ENCODE measurements around the gene PAK4. TPM values are rescaled to one million over a fixed set of nuclear protein-coding genes. Genes with fewer than 3 reads are reported as not detected.
A peak's percentile ranks its signal among the peaks of the same experiment; 100 is the strongest.

The PAK4 gene
- total RNA-seq, 4 donors from 2014 or later: 6.1 to 16.3 (median 7.5) TPM

- no peak for ATAC-seq
- Histone ChIP-seq H3K4me3 (no peak overlapping the region), H3K9me3 (no peaks in the 10 kb centered on the region), H3K27ac (peak overlapping the region; percentile 67 to 92 (median 88)), H3K36me3 (no peaks in the 10 kb centered on the region), H3K4me1 (peaks cover 8 to 63% (median 20%) of the 10 kb centered on the region in 3 donors), H3K27me3 (no peaks in the 10 kb centered on the region)
- WGBS, 2 donors (ENCODE audit: low coverage in 1 of 2): 91 to 100% methylated on average over 1 of the region's 1 CpG
- TF ChIP-seq POLR2A (IDR thresholded peaks at IDR 0.05) (no peak), CTCF (IDR thresholded peaks at IDR 0.05) (no peak), EP300 (IDR thresholded peaks at IDR 0.05) (no peak), POLR2AphosphoS5 (IDR thresholded peaks at IDR 0.05) (no peak)
These were observed 20.5 kb downstream of the PAK4 start for GRCh38 chr19:39146091-39146490.

- no peak for ATAC-seq
- Histone ChIP-seq H3K9me3 (no peaks in the 10 kb centered on the region), H3K27me3 (no peaks in the 10 kb centered on the region), H3K27ac (peak overlapping the region in 3 of 4 donors; percentile 87 to 92 (median 90)), H3K36me3 (no peaks in the 10 kb centered on the region), H3K4me3 (no peak overlapping the region), H3K4me1 (peaks cover 8 to 70% (median 20%) of the 10 kb centered on the region in 3 donors)
- WGBS, 2 donors (ENCODE audit: low coverage in 1 of 2): 79 to 82% methylated on average over 2 to 5 of the region's 7 CpGs
- TF ChIP-seq POLR2A (IDR thresholded peaks at IDR 0.05) (no peak), CTCF (IDR thresholded peaks at IDR 0.05) (no peak), EP300 (IDR thresholded peaks at IDR 0.05) (no peak), POLR2AphosphoS5 (IDR thresholded peaks at IDR 0.05) (no peak)
These were observed 21.3 kb downstream of the PAK4 start for GRCh38 chr19:39146686-39147450.

GRCh38 chr19:39147480-39147879, 21.9 kb downstream of the PAK4 start:
- no peaks in the 10 kb centered on the region for H3K36me3 ChIP-seq
- peak overlapping the region in 1 of 4 donors; percentile 90 for H3K27ac ChIP-seq
- no peak for TF ChIP-seq POLR2A (IDR thresholded peaks at IDR 0.05)
- TF ChIP-seq EP300 (IDR thresholded peaks at IDR 0.05): no peak
- TF ChIP-seq CTCF (IDR thresholded peaks at IDR 0.05): no peak
- no peak for TF ChIP-seq POLR2AphosphoS5 (IDR thresholded peaks at IDR 0.05)
- no peak for ATAC-seq
- no peaks in the 10 kb centered on the region for H3K9me3 ChIP-seq
- WGBS, 2 donors (ENCODE audit: low coverage in 1 of 2): 86 to 87% methylated on average over 3 of the region's 3 CpGs
- no peak overlapping the region for H3K4me3 ChIP-seq
- no peaks in the 10 kb centered on the region for H3K27me3 ChIP-seq
- H3K4me1 ChIP-seq: peaks cover 8 to 65% (median 20%) of the 10 kb centered on the region in 3 donors

- H3K4me1 ChIP-seq: peaks cover 8 to 50% (median 20%) of the 10 kb centered on the region in 3 donors
- no peak for TF ChIP-seq CTCF (IDR thresholded peaks at IDR 0.05)
- TF ChIP-seq EP300 (IDR thresholded peaks at IDR 0.05): no peak
- no peak for TF ChIP-seq POLR2AphosphoS5 (IDR thresholded peaks at IDR 0.05)
- no peak for TF ChIP-seq POLR2A (IDR thresholded peaks at IDR 0.05)
- H3K27me3 ChIP-seq: no peaks in the 10 kb centered on the region
- H3K4me3 ChIP-seq: no peak overlapping the region
- H3K9me3 ChIP-seq: no peaks in the 10 kb centered on the region
- no peak for ATAC-seq
- WGBS, 2 donors (ENCODE audit: low coverage in 1 of 2): 87 to 94% methylated on average over 5 to 10 of the region's 10 CpGs
- no peaks in the 10 kb centered on the region for H3K36me3 ChIP-seq
- no peak overlapping the region for H3K27ac ChIP-seq
These were observed 23.4 kb downstream of the PAK4 start for GRCh38 chr19:39148939-39149529.

Measured in gastroesophageal sphincter (tissue), 4 donors.